Neural cell (in vitro differentiated cells): ENCODE results near the gene RHOBTB1. TPM values are rescaled to one million over a fixed set of nuclear protein-coding genes. Genes with fewer than 3 reads are reported as not detected.

ENCODE experiments used
- H2AFZ ChIP-seq: fragments of 200-600, 300-800 bp; sonication (generic), shearing (Covaris generic); 2 replicates; pipeline ENCODE4 v1.6.0; 2014; ENCODE audit warnings: low read depth, mild to moderate bottlenecking, antibody characterized with exemption, low read length, moderate library complexity
- H3F3A ChIP-seq: fragments of 200-600 bp; shearing (Covaris generic); 2 replicates; pipeline ENCODE4 v1.6.1; 2016; ENCODE audit warnings: mild to moderate bottlenecking, moderate library complexity, mixed read lengths, antibody characterized with exemption, low read length; ENCODE audit not compliant: insufficient read depth, poor library complexity, severe bottlenecking
- H3K27ac ChIP-seq: fragments of 200-600, 300-800 bp; sonication (generic), shearing (Covaris generic); 2 replicates; pipeline ENCODE4 v1.5.1; 2014; ENCODE audit warnings: mild to moderate bottlenecking, low read length, moderate library complexity
- H3K27me3 ChIP-seq: fragments of 300-800, 200-600 bp; sonication (generic), shearing (Covaris generic); 2 replicates; pipeline ENCODE4 v1.6.0; 2014; ENCODE audit warnings: mild to moderate bottlenecking, low read depth, low read length, moderate library complexity; ENCODE audit not compliant: insufficient read depth
- H3K36me3 ChIP-seq: fragments of 300-800, 200-600 bp; sonication (generic), shearing (Covaris generic); 2 replicates; pipeline ENCODE4 v1.5.1; 2014; ENCODE audit warnings: mild to moderate bottlenecking, antibody characterized with exemption, low read length, moderate library complexity; ENCODE audit not compliant: insufficient read depth
- H3K4me2 ChIP-seq: fragments of 300-800, 200-600 bp; sonication (generic), shearing (Covaris generic); 2 replicates; pipeline ENCODE4 v1.6.0; 2014; ENCODE audit warnings: mild to moderate bottlenecking, low read length
- H3K4me3 ChIP-seq: fragments of 300-800, 200-600 bp; sonication (generic), shearing (Covaris generic); 2 replicates; pipeline ENCODE4 v1.5.1; 2014; ENCODE audit warnings: mild to moderate bottlenecking, low read length, moderate library complexity
- H3K79me2 ChIP-seq: fragments of 200-600 bp; shearing (Covaris generic); replicated peaks from 2 replicates; pipeline ENCODE4 v1.6.0; 2014; ENCODE audit warnings: mild to moderate bottlenecking, low read length, moderate library complexity; ENCODE audit not compliant: insufficient read depth
- H3K9ac ChIP-seq: fragments of 300-800, 200-600 bp; sonication (generic), shearing (Covaris generic); 2 replicates; pipeline ENCODE4 v1.6.1; 2016; ENCODE audit warnings: mild to moderate bottlenecking, low read length, mixed read lengths
- H3K9me2 ChIP-seq: fragments of 200-600 bp; shearing (Covaris generic); 2 replicates; pipeline ENCODE4 v1.6.1; 2016; ENCODE audit warnings: mild to moderate bottlenecking, low read length, mixed read lengths; ENCODE audit not compliant: insufficient read depth
- H3K9me3 ChIP-seq: fragments of 200-600, 300-800 bp; sonication (generic), shearing (Covaris generic); 2 replicates; pipeline ENCODE4 v1.6.1; 2016; ENCODE audit warnings: mild to moderate bottlenecking, mixed run types, low read length, moderate library complexity, mixed read lengths
- H4K20me1 ChIP-seq: fragments of 200-600 bp; shearing (Covaris generic); 2 replicates; pipeline ENCODE4 v1.6.1; 2016; ENCODE audit warnings: mild to moderate bottlenecking, mixed run types; ENCODE audit not compliant: insufficient read depth
- EP300 ChIP-seq: fragments of 450-650 bp; conservative IDR thresholded peaks from 2 replicates; pipeline ENCODE4 v1.6.1; 2014; ENCODE audit warnings: antibody characterized with exemption, mild to moderate bottlenecking, moderate library complexity; ENCODE audit not compliant: poor library complexity, severe bottlenecking
- EZH2 ChIP-seq: fragments of 200-600, 300-800 bp; shearing (Covaris generic), sonication (generic); IDR thresholded peaks from 2 replicates; pipeline ENCODE4 v1.6.1; 2014; ENCODE audit warnings: antibody characterized with exemption, low read length, borderline replicate concordance, mild to moderate bottlenecking; ENCODE audit not compliant: insufficient read depth, poor library complexity, severe bottlenecking
- MXI1 ChIP-seq: fragments of 450-650 bp; conservative IDR thresholded peaks from 2 replicates; pipeline ENCODE4 v1.6.1; 2014; ENCODE audit warnings: antibody characterized with exemption, mild to moderate bottlenecking; ENCODE audit not compliant: poor library complexity, severe bottlenecking
- POLR2AphosphoS5 ChIP-seq: IDR thresholded peaks from 2 replicates; pipeline ENCODE4 v1.6.1; 2012
- RAD21 ChIP-seq: fragments of 450-650 bp; conservative IDR thresholded peaks from 2 replicates; pipeline ENCODE4 v1.6.1; 2014; ENCODE audit warnings: antibody characterized with exemption, mild to moderate bottlenecking, moderate library complexity
- SMC3 ChIP-seq: fragments of 450-650 bp; conservative IDR thresholded peaks from 2 replicates; pipeline ENCODE4 v1.6.1; 2014; ENCODE audit warnings: antibody characterized with exemption, mild to moderate bottlenecking, moderate library complexity; ENCODE audit not compliant: poor library complexity
- TAF1 ChIP-seq: IDR thresholded peaks from 2 replicates; pipeline ENCODE4 v1.6.1; 2012; ENCODE audit warnings: low read depth
- polyA plus RNA-seq: library from polyadenylated mRNA; depleted of rRNA; stranded (reverse); fragments of >200 nt; gene quantifications from 2 replicates; pipeline ENCODE4 v1.2.3, GENCODE V29; 2014
- TF ChIP-seq, protein P1 (sequence below): IDR thresholded peaks from 2 replicates; pipeline ENCODE4 v1.6.1; 2012; ENCODE audit warnings: borderline replicate concordance
- TF ChIP-seq, protein P2 (sequence below): fragments of 450-650 bp; IDR thresholded peaks from 2 replicates; pipeline ENCODE4 v1.5.1; 2014; ENCODE audit warnings: antibody characterized with exemption, mild to moderate bottlenecking, moderate library complexity; ENCODE audit not compliant: poor library complexity, severe bottlenecking

Gene RHOBTB1
- polyA plus RNA-seq, 1 donor from 2014 or later, result 10.5 TPM

DNA sequence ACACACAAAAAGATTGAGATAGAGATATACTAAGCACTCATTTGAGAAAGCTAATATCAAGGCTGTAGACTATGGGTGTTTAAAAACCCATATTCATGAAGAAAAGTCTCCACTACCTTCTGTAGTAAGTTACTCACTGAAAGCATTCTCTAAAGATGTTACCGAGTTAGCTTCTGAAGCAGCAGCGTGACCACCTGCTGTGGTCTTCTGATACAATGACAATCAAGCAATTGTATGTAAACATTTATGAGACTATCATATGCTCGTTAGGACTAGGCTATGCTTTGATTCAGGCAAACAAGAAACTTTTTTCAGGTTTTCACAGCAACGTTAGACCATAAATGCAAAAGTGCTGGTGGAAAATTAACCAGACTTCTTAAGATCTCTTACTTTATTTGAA, 11.2 kb downstream of the RHOBTB1 start:
- Histone ChIP-seq H3K27ac (no peak overlapping the region), H3K4me3 (no peak overlapping the region), H3K9me3 (no peaks in the 10 kb centered on the region), H2AFZ (no peak overlapping the region), H3K79me2 (no peaks in the 10 kb centered on the region), H3K9me2 (no peaks in the 10 kb centered on the region), H3K4me2 (no peak overlapping the region), H3K36me3 (no peaks in the 10 kb centered on the region), H3K9ac (no peak overlapping the region), H3F3A (no peaks in the 10 kb centered on the region), H4K20me1 (no peaks in the 10 kb centered on the region), H3K27me3 (no peaks in the 10 kb centered on the region)
- TF ChIP-seq EP300 (no peak), SMC3 (no peak), MXI1 (no peak), EZH2 (no peak), RAD21 (no peak), POLR2AphosphoS5 (no peak), TAF1 (no peak)
- TF ChIP-seq, protein P1, sequence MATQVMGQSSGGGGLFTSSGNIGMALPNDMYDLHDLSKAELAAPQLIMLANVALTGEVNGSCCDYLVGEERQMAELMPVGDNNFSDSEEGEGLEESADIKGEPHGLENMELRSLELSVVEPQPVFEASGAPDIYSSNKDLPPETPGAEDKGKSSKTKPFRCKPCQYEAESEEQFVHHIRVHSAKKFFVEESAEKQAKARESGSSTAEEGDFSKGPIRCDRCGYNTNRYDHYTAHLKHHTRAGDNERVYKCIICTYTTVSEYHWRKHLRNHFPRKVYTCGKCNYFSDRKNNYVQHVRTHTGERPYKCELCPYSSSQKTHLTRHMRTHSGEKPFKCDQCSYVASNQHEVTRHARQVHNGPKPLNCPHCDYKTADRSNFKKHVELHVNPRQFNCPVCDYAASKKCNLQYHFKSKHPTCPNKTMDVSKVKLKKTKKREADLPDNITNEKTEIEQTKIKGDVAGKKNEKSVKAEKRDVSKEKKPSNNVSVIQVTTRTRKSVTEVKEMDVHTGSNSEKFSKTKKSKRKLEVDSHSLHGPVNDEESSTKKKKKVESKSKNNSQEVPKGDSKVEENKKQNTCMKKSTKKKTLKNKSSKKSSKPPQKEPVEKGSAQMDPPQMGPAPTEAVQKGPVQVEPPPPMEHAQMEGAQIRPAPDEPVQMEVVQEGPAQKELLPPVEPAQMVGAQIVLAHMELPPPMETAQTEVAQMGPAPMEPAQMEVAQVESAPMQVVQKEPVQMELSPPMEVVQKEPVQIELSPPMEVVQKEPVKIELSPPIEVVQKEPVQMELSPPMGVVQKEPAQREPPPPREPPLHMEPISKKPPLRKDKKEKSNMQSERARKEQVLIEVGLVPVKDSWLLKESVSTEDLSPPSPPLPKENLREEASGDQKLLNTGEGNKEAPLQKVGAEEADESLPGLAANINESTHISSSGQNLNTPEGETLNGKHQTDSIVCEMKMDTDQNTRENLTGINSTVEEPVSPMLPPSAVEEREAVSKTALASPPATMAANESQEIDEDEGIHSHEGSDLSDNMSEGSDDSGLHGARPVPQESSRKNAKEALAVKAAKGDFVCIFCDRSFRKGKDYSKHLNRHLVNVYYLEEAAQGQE, result no peak
- TF ChIP-seq, protein P2, sequence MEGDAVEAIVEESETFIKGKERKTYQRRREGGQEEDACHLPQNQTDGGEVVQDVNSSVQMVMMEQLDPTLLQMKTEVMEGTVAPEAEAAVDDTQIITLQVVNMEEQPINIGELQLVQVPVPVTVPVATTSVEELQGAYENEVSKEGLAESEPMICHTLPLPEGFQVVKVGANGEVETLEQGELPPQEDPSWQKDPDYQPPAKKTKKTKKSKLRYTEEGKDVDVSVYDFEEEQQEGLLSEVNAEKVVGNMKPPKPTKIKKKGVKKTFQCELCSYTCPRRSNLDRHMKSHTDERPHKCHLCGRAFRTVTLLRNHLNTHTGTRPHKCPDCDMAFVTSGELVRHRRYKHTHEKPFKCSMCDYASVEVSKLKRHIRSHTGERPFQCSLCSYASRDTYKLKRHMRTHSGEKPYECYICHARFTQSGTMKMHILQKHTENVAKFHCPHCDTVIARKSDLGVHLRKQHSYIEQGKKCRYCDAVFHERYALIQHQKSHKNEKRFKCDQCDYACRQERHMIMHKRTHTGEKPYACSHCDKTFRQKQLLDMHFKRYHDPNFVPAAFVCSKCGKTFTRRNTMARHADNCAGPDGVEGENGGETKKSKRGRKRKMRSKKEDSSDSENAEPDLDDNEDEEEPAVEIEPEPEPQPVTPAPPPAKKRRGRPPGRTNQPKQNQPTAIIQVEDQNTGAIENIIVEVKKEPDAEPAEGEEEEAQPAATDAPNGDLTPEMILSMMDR, result no peak

DNA sequence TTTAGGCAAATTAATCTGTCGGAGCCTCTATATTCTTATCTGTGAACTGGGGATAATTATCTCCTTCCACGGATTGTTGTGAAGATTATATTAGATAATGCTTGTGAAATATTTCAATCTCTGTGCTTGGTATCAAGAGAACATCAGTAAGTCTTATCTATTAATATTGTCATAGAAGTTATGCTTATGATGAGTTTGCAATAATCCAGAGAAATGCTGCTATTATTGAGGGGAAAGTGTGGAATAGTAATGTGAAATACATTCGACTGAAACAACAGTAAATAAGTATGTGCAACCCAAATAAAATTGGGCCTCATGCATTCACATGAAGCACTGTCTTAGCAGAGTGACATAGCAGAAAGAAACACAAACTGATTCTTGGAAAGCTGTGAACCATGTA, 13.7 kb downstream of the RHOBTB1 start:
- Histone ChIP-seq H3K4me2 (no peak overlapping the region), H3K36me3 (no peaks in the 10 kb centered on the region), H3K4me3 (no peak overlapping the region), H3F3A (no peaks in the 10 kb centered on the region), H2AFZ (no peak overlapping the region), H3K9me2 (no peaks in the 10 kb centered on the region), H3K79me2 (no peaks in the 10 kb centered on the region), H3K27ac (no peak overlapping the region), H3K27me3 (no peaks in the 10 kb centered on the region), H3K9ac (no peak overlapping the region), H4K20me1 (no peaks in the 10 kb centered on the region), H3K9me3 (no peaks in the 10 kb centered on the region)
- no peak for TF ChIP-seq POLR2AphosphoS5
- TF ChIP-seq, protein P1, result no peak
- no peak for TF ChIP-seq TAF1
- TF ChIP-seq EP300, result no peak
- TF ChIP-seq RAD21, result no peak
- no peak for TF ChIP-seq MXI1
- no peak for TF ChIP-seq SMC3
- no peak for TF ChIP-seq EZH2
